ENCODE results near the gene CFAP90. TPM values are rescaled to one million over a fixed set of nuclear protein-coding genes. Genes with fewer than 3 reads are reported as not detected.

CFAP90 gene
- total and polyA plus RNA-seq, 11 donors: not detected

GRCh38 chr5:7844901-7845300, 6.0 kb downstream of the CFAP90 start:
- H3K27me3 ChIP-seq: peaks cover 0 to 40% (median 19%) of the 10 kb centered on the region in 9 donors
- DNase-seq: no peak
- H3K4me3 ChIP-seq: no peak overlapping the region
- no peaks in the 10 kb centered on the region for H3K9me3 ChIP-seq
- H3K27ac ChIP-seq: no peak overlapping the region
- TF ChIP-seq POLR2A (IDR thresholded peaks at IDR 0.05) (no peak), CTCF (IDR thresholded peaks at IDR 0.05) (no peak)
- no peaks in the 10 kb centered on the region for H3K36me3 ChIP-seq
- intact Hi-C loops (cut with DNase I): no loop called here
- H3K4me1 ChIP-seq: peaks cover 0 to 8% (median 4%) of the 10 kb centered on the region in 12 donors
- no peak for ATAC-seq

- ATAC-seq (no peak), DNase-seq (no peak)
- H3K4me3 ChIP-seq: no peak overlapping the region
- no peaks in the 10 kb centered on the region for H3K4me1 ChIP-seq
- peaks cover 0 to 22% (median 1%) of the 10 kb centered on the region in 9 donors for H3K27me3 ChIP-seq
- no peak overlapping the region for H3K27ac ChIP-seq
- no peaks in the 10 kb centered on the region for H3K36me3 ChIP-seq
- intact Hi-C loops (cut with DNase I): no loop called here
- TF ChIP-seq POLR2A (IDR thresholded peaks at IDR 0.05): no peak
- no peak for TF ChIP-seq CTCF (IDR thresholded peaks at IDR 0.05)
- 65 to 73% (median 71%) methylated on average over 2 of the region's 2 CpGs for WGBS, 4 donors
- no peaks in the 10 kb centered on the region for H3K9me3 ChIP-seq
Observed at GRCh38 chr5:7842531-7842930, 8.4 kb downstream of the CFAP90 start.

- TF ChIP-seq POLR2A (IDR thresholded peaks at IDR 0.05) (no peak), CTCF (IDR thresholded peaks at IDR 0.05) (no peak)
- intact Hi-C loops (cut with DNase I): no loop called here
- H3K27me3 ChIP-seq: peaks cover 0 to 5% (median 0%) of the 10 kb centered on the region in 9 donors
Observed at GRCh38 chr5:7837403-7837802, 13.5 kb downstream of the CFAP90 start.

GRCh38 chr5:7834982-7835381, 16.0 kb downstream of the CFAP90 start:
- ATAC-seq: no peak
- no peak for TF ChIP-seq POLR2A (IDR thresholded peaks at IDR 0.05)
- TF ChIP-seq CTCF (IDR thresholded peaks at IDR 0.05): no peak

More at GRCh38 chr5:7837403-7837802, 13.5 kb downstream of the CFAP90 start:
- DNase-seq (no peak), ATAC-seq (no peak)
- no peak overlapping the region for H3K4me3 ChIP-seq
- 41 to 64% (median 52%) methylated on average over 3 of the region's 3 CpGs for WGBS, 4 donors
- H3K36me3 ChIP-seq: no peaks in the 10 kb centered on the region
- no peaks in the 10 kb centered on the region for H3K9me3 ChIP-seq
- H3K27ac ChIP-seq: no peak overlapping the region
- H3K4me1 ChIP-seq: no peaks in the 10 kb centered on the region

More at GRCh38 chr5:7834982-7835381, 16.0 kb downstream of the CFAP90 start:
- no peaks in the 10 kb centered on the region for H3K4me1 ChIP-seq
- DNase-seq: no peak
- H3K27ac ChIP-seq: no peak overlapping the region
- no peak overlapping the region for H3K4me3 ChIP-seq
- intact Hi-C loops (cut with DNase I): no loop called here
- H3K36me3 ChIP-seq: no peaks in the 10 kb centered on the region
- H3K9me3 ChIP-seq: no peaks in the 10 kb centered on the region
- peaks cover 0 to 5% (median 0%) of the 10 kb centered on the region in 9 donors for H3K27me3 ChIP-seq
- 79 to 89% (median 85%) methylated on average over 4 of the region's 4 CpGs for WGBS, 4 donors

All from heart left ventricle (tissue), 16 donors.